Endothelial cell of umbilical vein (primary cell): Measurements from ENCODE around the gene PLSCR2. TPM values are rescaled to one million over a fixed set of nuclear protein-coding genes. Genes with fewer than 3 reads are reported as not detected.

Source experiments
- BruUV-seq: library from RNA; stranded (reverse); fragments of 400-500 nt; replicated peaks from 2 replicates; lab custom pipeline; 2021; lab: Mats Ljungman, UMichigan
- CTCF ChIA-PET: fragments of 300-600, 350-600 bp; sonication (Branson Sonifier 250); formaldehyde crosslinking; loops from one replicate; lab custom pipeline; 2021; ENCODE audit warnings: antibody characterized with exemption, inconsistent platforms; lab: Charles Lee
- POLR2A ChIA-PET: fragments of 300-600, 350-600 bp; sonication (Branson Sonifier 250); formaldehyde crosslinking; loops from one replicate; lab custom pipeline; 2021; ENCODE audit warnings: antibody characterized with exemption, inconsistent platforms; lab: Charles Lee
- DNase-seq: peaks from one replicate; pipeline ENCODE4 v3.0.0-alpha.2; 2011; ENCODE audit warnings: low read depth, low spot score
- FAIRE-seq: peaks from 2 replicates; lab custom pipeline; 2011; peaks lifted over from hg19 to GRCh38; lab: Jason Lieb, UNC
- H2AFZ ChIP-seq: 2 replicates; pipeline ENCODE4 v1.6.0; 2012; ENCODE audit warnings: low read depth, low read length, control low read depth, inconsistent platforms
- H3K27ac ChIP-seq: 2 replicates; pipeline ENCODE4 v1.5.1; 2011; ENCODE audit warnings: low read depth, mild to moderate bottlenecking, control low read depth, low read length, moderate library complexity; ENCODE audit not compliant: insufficient read depth
- H3K27me3 ChIP-seq, 2 experiments: 2 replicates each; pipeline versions ENCODE4 v1.6.0 to v1.6.1; 2011; ENCODE audit warnings: low read length in 2 of 2, mixed read lengths in 1 of 2; ENCODE audit not compliant: control insufficient read depth in 2 of 2, insufficient read depth in 2 of 2
- H3K36me3 ChIP-seq, 2 experiments: 2 replicates in 1 of 2; 3 replicates in 1 of 2; pipeline ENCODE4 v1.5.1; 2011; ENCODE audit warnings: low read length in 2 of 2, mild to moderate bottlenecking in 1 of 2, moderate library complexity in 1 of 2; ENCODE audit not compliant: control insufficient read depth in 2 of 2, insufficient read depth in 2 of 2; ENCODE audit errors: extremely low read depth in 1 of 2
- H3K4me1 ChIP-seq: 3 replicates; pipeline ENCODE4 v1.5.1; 2011; ENCODE audit warnings: mild to moderate bottlenecking, low read length; ENCODE audit not compliant: control insufficient read depth, insufficient read depth; ENCODE audit errors: extremely low read depth
- H3K4me2 ChIP-seq: 2 replicates; pipeline ENCODE4 v1.6.1; 2011; ENCODE audit warnings: low read length, control low read depth, mixed read lengths; ENCODE audit not compliant: insufficient read depth
- H3K4me3 ChIP-seq, 3 experiments: fragments of 200-600 bp in 1 of 3; sonication (generic), shearing (Covaris generic) in 1 of 3; replicated peaks in 1 of 3; 2 replicates each; pipeline ENCODE4 v1.5.1; 2011 to 2016; ENCODE audit warnings: control low read depth in 3 of 3, low read length in 3 of 3, mild to moderate bottlenecking in 2 of 3, inconsistent platforms in 1 of 3, low read depth in 1 of 3, moderate library complexity in 1 of 3; ENCODE audit not compliant: insufficient read depth in 1 of 3
- H3K79me2 ChIP-seq: 2 replicates; pipeline ENCODE4 v1.6.0; 2012; ENCODE audit warnings: low read length, inconsistent platforms; ENCODE audit not compliant: control insufficient read depth, insufficient read depth
- H3K9ac ChIP-seq: replicated peaks from 2 replicates; pipeline ENCODE3; 2011; ENCODE audit warnings: low read length, control low read depth; ENCODE audit not compliant: insufficient read depth; ENCODE audit errors: extremely low read depth
- H3K9me1 ChIP-seq: replicated peaks from 3 replicates; pipeline ENCODE4 v1.6.0; 2011; ENCODE audit warnings: mild to moderate bottlenecking, low read length; ENCODE audit not compliant: control insufficient read depth, insufficient read depth; ENCODE audit errors: extremely low read depth
- H3K9me3 ChIP-seq: replicated peaks from 2 replicates; pipeline ENCODE4 v1.5.1; 2012; ENCODE audit warnings: low read length, inconsistent platforms; ENCODE audit not compliant: control insufficient read depth, insufficient read depth
- H4K20me1 ChIP-seq: replicated peaks from 2 replicates; pipeline ENCODE3; 2011; ENCODE audit warnings: mild to moderate bottlenecking, low read length; ENCODE audit not compliant: control insufficient read depth, insufficient read depth; ENCODE audit errors: extremely low read depth
- FOS ChIP-seq: IDR thresholded peaks from 2 replicates; pipeline ENCODE4 v1.6.1; 2011; ENCODE audit warnings: mild to moderate bottlenecking, low read length, moderate library complexity, borderline replicate concordance; ENCODE audit not compliant: insufficient read depth
- POLR2A ChIP-seq: IDR thresholded peaks from 2 replicates; pipeline ENCODE4 v1.6.1; 2012; ENCODE audit warnings: low read depth, mild to moderate bottlenecking, control low read depth, low read length
- POLR2AphosphoS5 ChIP-seq: IDR thresholded peaks from 2 replicates; pipeline ENCODE4 v1.6.1; 2012; ENCODE audit warnings: low read depth, mild to moderate bottlenecking, control low read depth, low read length, moderate library complexity; ENCODE audit not compliant: insufficient read depth
- dilution Hi-C: fragments of 300-500 bp; cut with MboI; formaldehyde crosslinking; loops from one replicate; pipeline ENCODE4 v1.15.0; 2019; ENCODE audit warnings: low sequenced_read_pairs; ENCODE audit not compliant: extremely low pct_ligation_motif_present
- intact Hi-C: fragments of 100-400 bp; cut with micrococcal nuclease; formaldehyde crosslinking; loops from one replicate; pipeline ENCODE4 v1.10.0; 2022
- polyA plus RNA-seq, 4 experiments: library from polyadenylated mRNA; depleted of rRNA in 3 of 4; stranded (reverse) in 3 of 4; unstranded in 1 of 4; fragments of >200 nt; gene quantifications; 2 replicates each; pipeline versions ENCODE4 v1.2.1 to v1.2.3, GENCODE V29; 2011 to 2012; ENCODE audit warnings: missing spikeins in 1 of 4
- total RNA-seq: library from RNA; stranded (reverse); gene quantifications from 2 replicates; pipeline ENCODE4 v1.2.3, GENCODE V29; 2021

The PLSCR2 gene
- total and polyA plus RNA-seq, 2 donors (not counting 3 experiments of a cell fraction or from before 2014, with no cell fraction given) = not detected

DNA sequence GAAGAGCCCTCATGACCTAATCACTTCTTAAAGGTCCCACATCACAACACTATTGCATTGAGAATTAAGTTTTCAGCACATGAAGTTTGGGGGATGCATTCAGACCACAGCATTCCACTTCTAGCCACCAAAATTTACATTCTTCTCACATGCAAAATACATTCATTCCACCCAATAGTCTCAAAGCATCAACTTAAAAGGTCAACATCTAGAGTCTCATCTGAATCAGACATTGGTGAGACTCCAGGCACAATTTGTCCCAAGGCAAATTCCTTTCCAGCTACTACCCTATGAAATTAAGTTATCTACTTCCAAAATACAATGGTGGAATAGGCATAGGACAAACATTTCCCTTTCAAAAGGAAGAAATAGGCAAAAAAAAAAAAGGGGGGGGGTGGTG, 64.9 kb downstream of the PLSCR2 start:
- CTCF ChIA-PET = no interaction called here

DNA sequence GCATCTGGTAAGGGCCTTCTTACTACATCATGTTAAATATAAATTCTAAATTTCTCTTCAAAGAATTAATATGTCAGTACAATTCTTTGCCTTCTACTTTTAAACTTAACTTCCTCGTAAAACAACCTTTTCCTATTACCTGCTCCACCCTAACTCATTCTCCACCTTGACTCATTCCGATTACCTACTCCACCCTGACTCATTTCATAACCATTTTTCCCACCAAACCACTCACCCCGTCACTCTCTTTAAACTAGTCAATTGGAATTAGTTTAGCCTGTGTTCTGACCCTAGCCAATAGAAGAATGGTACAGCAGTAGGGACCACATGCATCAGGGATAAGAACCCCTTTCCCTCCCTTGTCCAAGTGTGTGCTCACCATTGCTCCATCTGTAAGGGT, 65.6 kb downstream of the PLSCR2 start:
- H3K4me2 ChIP-seq = no peak overlapping the region
- no peak overlapping the region for H3K9ac ChIP-seq
- no peaks in the 10 kb centered on the region for H4K20me1 ChIP-seq
- no peak overlapping the region for H3K27ac ChIP-seq
- POLR2A ChIA-PET = no interaction called here
- CTCF ChIA-PET = no interaction called here
- TF ChIP-seq FOS = no peak
- H2AFZ ChIP-seq = no peak overlapping the region
- no peaks in the 10 kb centered on the region for H3K79me2 ChIP-seq
- no peak overlapping the region for H3K4me3 ChIP-seq
- no peaks in the 10 kb centered on the region for H3K36me3 ChIP-seq
- no peaks in the 10 kb centered on the region for H3K4me1 ChIP-seq
- intact Hi-C loops = no loop called here
- no peaks in the 10 kb centered on the region for H3K27me3 ChIP-seq
- no peaks in the 10 kb centered on the region for H3K9me3 ChIP-seq
- DNase-seq (no peak), FAIRE-seq (no peak)
- BruUV-seq = no TSS peak
- no peaks in the 10 kb centered on the region for H3K9me1 ChIP-seq
- dilution Hi-C loops = no loop called here

More for the DNA sequence above, 64.9 kb downstream of the PLSCR2 start:
- Histone ChIP-seq H3K9me1 (no peaks in the 10 kb centered on the region), H3K4me1 (no peaks in the 10 kb centered on the region), H4K20me1 (no peaks in the 10 kb centered on the region), H3K4me2 (no peak overlapping the region), H3K4me3 (no peak overlapping the region), H3K27ac (no peak overlapping the region), H3K36me3 (no peaks in the 10 kb centered on the region), H3K79me2 (no peaks in the 10 kb centered on the region), H3K9ac (no peak overlapping the region), H3K27me3 (no peaks in the 10 kb centered on the region), H2AFZ (no peak overlapping the region), H3K9me3 (no peaks in the 10 kb centered on the region)
- no peak for FAIRE-seq
- no TSS peak for BruUV-seq
- POLR2A ChIA-PET = no interaction called here
- dilution Hi-C loops (no loop called here), intact Hi-C loops (no loop called here)
- DNase-seq = no peak
- no peak for TF ChIP-seq POLR2A
- no peak for TF ChIP-seq POLR2AphosphoS5
